ENCODE measurements around the gene JAZF1.

JAZF1 gene

GRCh38 chr7:28071570-28071969 lies 109.0 kb downstream of the JAZF1 start:
- Histone ChIP-seq H3K79me2 (ENCODE audit: insufficient read depth, low read length) (no peaks in the 10 kb centered on the region), H3K4me1 (ENCODE audit: insufficient read depth, low read length, severe bottlenecking) (no peaks in the 10 kb centered on the region), H3K9me2 (ENCODE audit: low read depth, low read length) (no peaks in the 10 kb centered on the region), H3K9me3 (ENCODE audit: low read length) (no peaks in the 10 kb centered on the region), H3K4me2 (ENCODE audit: low read length) (no peak overlapping the region), H3K9ac (ENCODE audit: low read length) (no peak overlapping the region), H3F3A (ENCODE audit: insufficient read depth, low read length) (no peaks in the 10 kb centered on the region), H3K36me3 (ENCODE audit: insufficient read depth, low read length) (no peaks in the 10 kb centered on the region), H4K20me1 (ENCODE audit: insufficient read depth, low read length) (0 out of 2 replicates have a peak, but pooled peaks cover 3% of the 10 kb centered on the region), H3K27ac (ENCODE audit: low read depth, low read length, poor library complexity, severe bottlenecking) (no peak overlapping the region), H3K27me3 (ENCODE audit: insufficient read depth, low read length) (no peaks in the 10 kb centered on the region), H2AFZ (ENCODE audit: low read length) (no peak overlapping the region), H3K4me3 (ENCODE audit: low read depth, low read length, poor library complexity, severe bottlenecking) (no peak overlapping the region)
- TF ChIP-seq CTCF (IDR thresholded peaks at IDR 0.05; ENCODE audit: low read length), result no peak
- no peak for TF ChIP-seq EZH2 (IDR thresholded peaks at IDR 0.05; ENCODE audit: borderline replicate concordance, low read length)

GRCh38 chr7:28070297-28071055 lies 110.1 kb downstream of the JAZF1 start:
- no peaks in the 10 kb centered on the region for H3F3A ChIP-seq (ENCODE audit: insufficient read depth, low read length)
- no peak overlapping the region for H3K9ac ChIP-seq (ENCODE audit: low read length)
- no peaks in the 10 kb centered on the region for H3K27me3 ChIP-seq (ENCODE audit: insufficient read depth, low read length)
- no peaks in the 10 kb centered on the region for H3K79me2 ChIP-seq (ENCODE audit: insufficient read depth, low read length)
- H4K20me1 ChIP-seq (ENCODE audit: insufficient read depth, low read length), result 0 out of 2 replicates have a peak, but pooled peaks cover 3% of the 10 kb centered on the region
- no peak overlapping the region for H3K4me3 ChIP-seq (ENCODE audit: low read depth, low read length, poor library complexity, severe bottlenecking)
- no peaks in the 10 kb centered on the region for H3K9me2 ChIP-seq (ENCODE audit: low read depth, low read length)
- H3K4me2 ChIP-seq (ENCODE audit: low read length), result no peak overlapping the region
- no peaks in the 10 kb centered on the region for H3K9me3 ChIP-seq (ENCODE audit: low read length)
- no peak overlapping the region for H2AFZ ChIP-seq (ENCODE audit: low read length)
- no peak for TF ChIP-seq EZH2 (IDR thresholded peaks at IDR 0.05; ENCODE audit: borderline replicate concordance, low read length)
- TF ChIP-seq CTCF (IDR thresholded peaks at IDR 0.05; ENCODE audit: low read length), result no peak
- no peaks in the 10 kb centered on the region for H3K4me1 ChIP-seq (ENCODE audit: insufficient read depth, low read length, severe bottlenecking)
- no peak overlapping the region for H3K27ac ChIP-seq (ENCODE audit: low read depth, low read length, poor library complexity, severe bottlenecking)
- H3K36me3 ChIP-seq (ENCODE audit: insufficient read depth, low read length), result no peaks in the 10 kb centered on the region

GRCh38 chr7:28069807-28070206 lies 110.8 kb downstream of the JAZF1 start:
- Histone ChIP-seq H3K27ac (ENCODE audit: low read depth, low read length, poor library complexity, severe bottlenecking) (no peak overlapping the region), H2AFZ (ENCODE audit: low read length) (no peak overlapping the region), H3K9me2 (ENCODE audit: low read depth, low read length) (no peaks in the 10 kb centered on the region), H4K20me1 (ENCODE audit: insufficient read depth, low read length) (0 out of 2 replicates have a peak, but pooled peaks cover 3% of the 10 kb centered on the region), H3K9ac (ENCODE audit: low read length) (no peak overlapping the region), H3K79me2 (ENCODE audit: insufficient read depth, low read length) (no peaks in the 10 kb centered on the region), H3K27me3 (ENCODE audit: insufficient read depth, low read length) (no peaks in the 10 kb centered on the region), H3K4me3 (ENCODE audit: low read depth, low read length, poor library complexity, severe bottlenecking) (no peak overlapping the region), H3K4me1 (ENCODE audit: insufficient read depth, low read length, severe bottlenecking) (no peaks in the 10 kb centered on the region), H3K36me3 (ENCODE audit: insufficient read depth, low read length) (no peaks in the 10 kb centered on the region), H3K9me3 (ENCODE audit: low read length) (no peaks in the 10 kb centered on the region), H3F3A (ENCODE audit: insufficient read depth, low read length) (no peaks in the 10 kb centered on the region), H3K4me2 (ENCODE audit: low read length) (no peak overlapping the region)
- TF ChIP-seq EZH2 (IDR thresholded peaks at IDR 0.05; ENCODE audit: borderline replicate concordance, low read length) (no peak), CTCF (IDR thresholded peaks at IDR 0.05; ENCODE audit: low read length) (no peak)

All from OCI-LY1 (cell line).